Measurements from ENCODE around the gene PSMC6. TPM values are rescaled to one million over a fixed set of nuclear protein-coding genes. Genes with fewer than 3 reads are reported as not detected.

PSMC6 gene
- total and polyA plus RNA-seq, 2 of the 8 experiments (the other 6 are each of a cell fraction or from before 2014, with no cell fraction given): 45.1 to 107 TPM

DNA sequence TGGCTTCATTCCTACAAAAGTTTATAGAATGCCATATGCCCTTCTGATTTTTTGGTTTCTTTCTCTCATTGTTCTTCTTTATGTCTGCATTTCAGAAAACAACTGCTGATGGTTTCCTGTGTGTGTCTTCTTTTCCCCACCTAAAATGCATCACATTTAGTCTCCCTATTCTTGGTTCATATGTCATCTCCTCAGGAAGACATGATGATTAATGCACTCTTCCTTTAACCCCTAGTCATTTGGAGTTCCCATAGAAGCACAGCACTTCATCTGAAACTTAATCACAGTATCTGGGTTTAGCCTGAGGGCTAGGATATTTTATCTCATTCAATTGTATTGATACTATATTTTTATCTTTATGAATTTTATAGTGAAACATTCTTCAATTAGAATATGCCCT, 62.9 kb downstream of the PSMC6 start (continued):
- TF ChIP-seq HDAC2 (IDR thresholded peaks at IDR 0.05; ENCODE audit: borderline replicate concordance in 1 of 2, low read depth in 2 of 2, low read length in 2 of 2): no peak

Measured in H1 (cell line).